IPS-NIHi7 (cell line): ENCODE measurements around the gene NT5C1A.
A peak's percentile ranks its signal among the peaks of the same experiment; 100 is the strongest.

Experiments used
- DNase-seq: peaks from one replicate; pipeline ENCODE4 v3.0.0; 2012; ENCODE audit warnings: mixed read lengths; ENCODE audit errors: extremely low spot score

The NT5C1A gene

DNA sequence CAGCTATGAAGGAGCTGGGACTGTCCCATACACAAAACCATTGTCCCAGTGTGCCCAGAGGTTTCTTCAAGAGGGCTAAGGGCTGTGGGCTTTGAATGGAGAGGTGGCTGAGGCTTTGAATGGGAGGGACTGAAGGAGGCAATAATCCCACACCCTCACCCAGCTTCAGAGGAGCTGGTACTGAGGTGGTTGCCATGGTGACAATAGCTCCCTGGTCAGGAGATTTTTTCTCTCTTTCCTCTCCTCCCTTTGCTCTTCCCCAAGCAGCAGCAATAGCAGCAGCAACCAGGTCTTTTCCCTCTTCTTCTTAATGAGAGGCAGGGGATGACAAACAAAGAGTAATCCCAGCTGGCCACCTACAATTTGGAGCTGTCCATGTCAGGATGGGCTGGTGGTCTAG is 17.7 kb upstream of the NT5C1A start:
- no peak for DNase-seq

- no peak for DNase-seq
These were observed 17.3 kb upstream of the NT5C1A start for GRCh38 chr1:39689214-39689613.

DNA sequence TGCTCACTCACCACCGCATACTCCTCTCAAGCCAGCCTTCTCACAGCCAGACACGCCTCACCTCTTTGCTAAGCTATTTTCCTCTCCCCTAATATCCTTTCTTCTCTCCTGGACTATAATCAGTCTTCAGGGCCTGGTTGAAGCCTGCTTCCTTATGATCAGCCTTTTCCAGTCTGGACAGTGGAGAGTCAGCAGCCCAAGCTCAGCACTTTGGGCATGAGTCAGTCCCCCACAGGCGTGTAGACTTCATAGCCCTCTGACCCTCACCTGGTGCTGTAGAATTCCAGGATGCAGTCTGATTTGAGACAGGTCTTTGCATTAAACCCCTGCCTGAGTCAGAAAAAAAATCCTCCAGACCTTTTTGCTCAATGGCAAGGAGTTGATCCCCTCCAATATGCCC is 16.8 kb upstream of the NT5C1A start:
- no peak for DNase-seq

DNA sequence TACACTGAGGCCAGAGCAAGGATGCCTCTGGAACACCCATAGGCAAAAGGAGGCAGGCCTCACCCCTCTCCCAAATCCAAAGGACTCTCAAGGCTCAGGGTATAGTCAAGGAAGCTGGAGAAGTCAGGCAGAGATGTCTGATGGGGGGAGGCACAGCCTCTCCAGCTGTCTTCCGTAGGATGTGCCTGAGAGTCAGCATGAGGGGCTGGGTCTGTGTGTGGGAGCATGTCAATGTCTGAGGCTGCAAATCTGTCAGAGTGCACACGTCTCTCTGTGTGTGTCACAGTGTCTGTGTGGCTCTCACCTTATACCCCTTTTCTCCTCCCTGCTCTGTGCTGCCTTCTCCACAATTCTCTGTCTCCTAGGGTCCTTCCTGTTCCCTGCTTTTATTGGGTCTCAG is 15.3 kb upstream of the NT5C1A start:
- DNase-seq, result no peak

DNA sequence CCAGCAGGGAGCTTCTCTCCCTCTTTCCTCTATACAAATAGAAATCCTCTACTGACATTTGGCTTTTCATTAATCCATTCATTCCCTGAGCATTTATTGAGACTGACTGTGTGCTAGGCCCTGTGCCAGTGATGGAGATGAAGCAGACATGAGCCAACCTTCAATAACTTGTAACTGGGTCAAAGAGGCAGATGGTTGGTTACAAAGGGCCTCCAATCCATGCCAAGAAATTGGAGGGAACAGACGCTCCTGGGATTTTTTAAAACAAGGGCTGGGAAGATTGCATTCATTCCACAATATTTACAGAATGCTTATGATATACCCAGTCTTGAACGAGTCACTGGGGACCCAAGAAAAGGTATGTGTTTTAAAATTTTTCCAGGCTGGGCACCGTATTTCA is 13.2 kb upstream of the NT5C1A start:
- DNase-seq, result no peak

DNA sequence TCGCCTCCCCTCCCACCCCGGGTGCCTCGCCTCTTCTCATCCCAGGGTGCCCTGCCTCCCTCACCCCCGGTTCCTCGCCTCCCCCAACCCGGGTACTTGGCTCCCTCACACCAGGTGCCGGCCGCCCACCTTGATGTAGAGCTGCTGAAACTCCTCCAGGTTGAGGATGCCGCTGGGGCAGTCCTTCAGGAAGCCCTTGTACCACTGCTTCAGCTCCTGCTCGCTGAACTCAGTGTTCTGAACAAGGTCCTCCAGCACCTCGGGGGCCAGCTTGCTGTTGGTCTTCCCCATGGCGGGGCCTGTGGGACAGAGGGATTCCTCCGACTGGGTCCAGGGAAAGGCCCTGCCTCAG is 12.4 kb upstream of the NT5C1A start:
- no peak for DNase-seq

DNA sequence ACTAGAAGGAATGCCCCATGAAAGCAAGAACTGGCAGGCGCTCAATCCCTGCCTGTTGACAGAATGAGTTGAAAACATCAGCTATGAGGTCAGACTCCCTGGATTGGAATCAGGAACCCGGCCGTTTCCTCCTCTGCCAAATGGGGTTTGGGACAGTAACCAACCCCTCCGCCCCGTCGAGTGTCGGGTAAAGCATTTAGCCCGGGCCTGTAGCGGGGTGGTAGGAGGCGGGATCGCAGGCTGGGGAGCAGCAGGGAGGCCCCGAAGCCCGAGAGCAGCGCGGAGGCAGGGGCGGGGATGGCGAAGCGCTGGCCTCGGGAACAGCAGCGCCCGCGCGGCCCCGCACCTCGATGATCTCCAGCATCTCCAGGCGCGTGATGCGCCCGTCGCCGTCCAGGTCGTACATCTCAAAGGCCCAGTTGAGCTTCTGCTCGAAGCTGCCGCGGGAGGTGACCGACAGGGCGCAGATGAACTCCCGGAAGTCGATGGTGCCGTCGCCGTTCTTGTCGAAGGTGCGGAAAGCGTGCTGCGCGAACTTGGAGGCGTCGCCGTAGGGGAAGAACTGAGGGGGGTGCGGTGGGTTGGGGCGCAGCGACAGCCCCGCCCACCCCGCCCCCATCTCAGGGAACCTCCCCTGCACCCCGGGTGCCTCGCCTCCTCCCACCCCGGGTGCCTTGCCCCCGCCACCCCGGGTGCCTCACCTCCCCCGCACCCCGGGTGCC is 11.8 kb upstream of the NT5C1A start:
- no peak for DNase-seq

DNA sequence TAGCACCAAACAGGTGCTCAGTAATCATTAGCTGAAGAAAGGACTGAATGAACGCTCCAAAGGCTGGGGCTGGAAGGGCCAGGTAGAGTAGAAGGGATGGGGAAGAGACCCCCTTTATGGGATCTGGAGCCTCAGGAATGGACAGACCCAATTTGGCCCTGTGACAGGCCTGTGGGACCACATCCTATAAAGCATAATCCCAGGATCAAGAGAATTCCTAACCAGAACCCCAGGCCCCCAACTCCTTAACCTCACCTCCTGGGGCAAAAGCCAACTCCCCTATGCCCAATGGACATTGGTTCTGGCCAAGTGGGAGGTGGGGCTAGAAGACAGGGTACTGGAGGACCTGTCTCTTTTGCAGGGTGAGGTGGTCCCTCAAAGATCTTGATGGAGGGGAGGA is 10.1 kb upstream of the NT5C1A start:
- DNase-seq, result no peak

GRCh38 chr1:39681294-39681693 is 9.4 kb upstream of the NT5C1A start:
- no peak for DNase-seq

GRCh38 chr1:39680751-39681150 is 8.8 kb upstream of the NT5C1A start:
- no peak for DNase-seq

DNA sequence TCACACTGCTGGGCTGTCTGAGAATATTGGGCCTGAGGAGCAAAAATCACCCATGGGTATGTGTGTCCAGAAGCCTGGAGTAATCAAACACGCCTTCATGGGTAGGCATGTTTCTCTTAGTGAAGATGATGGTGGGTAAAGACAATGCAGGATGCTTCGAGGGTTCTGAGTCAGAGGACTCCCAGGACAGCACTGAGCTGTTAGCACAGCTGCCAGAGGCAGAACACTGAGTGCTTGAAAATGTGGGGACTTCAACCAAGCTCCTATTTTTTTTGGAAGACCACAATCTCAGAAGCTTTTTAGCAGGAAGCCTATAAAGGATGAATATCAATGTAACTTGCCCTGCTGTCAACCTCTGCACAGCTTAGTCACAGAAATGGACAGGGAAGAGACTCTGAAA is 7.9 kb upstream of the NT5C1A start:
- DNase-seq, result no peak

GRCh38 chr1:39678889-39679288 is 7.0 kb upstream of the NT5C1A start:
- DNase-seq, result no peak

- no peak for DNase-seq
These were observed 5.7 kb upstream of the NT5C1A start for GRCh38 chr1:39677645-39678044.

GRCh38 chr1:39676948-39677548 is 5.1 kb upstream of the NT5C1A start:
- DNase-seq, result no peak

- DNase-seq, result no peak
These were observed 3.3 kb upstream of the NT5C1A start for GRCh38 chr1:39675220-39675619.

GRCh38 chr1:39673215-39673614 is 1.3 kb upstream of the NT5C1A start:
- no peak for DNase-seq

DNA sequence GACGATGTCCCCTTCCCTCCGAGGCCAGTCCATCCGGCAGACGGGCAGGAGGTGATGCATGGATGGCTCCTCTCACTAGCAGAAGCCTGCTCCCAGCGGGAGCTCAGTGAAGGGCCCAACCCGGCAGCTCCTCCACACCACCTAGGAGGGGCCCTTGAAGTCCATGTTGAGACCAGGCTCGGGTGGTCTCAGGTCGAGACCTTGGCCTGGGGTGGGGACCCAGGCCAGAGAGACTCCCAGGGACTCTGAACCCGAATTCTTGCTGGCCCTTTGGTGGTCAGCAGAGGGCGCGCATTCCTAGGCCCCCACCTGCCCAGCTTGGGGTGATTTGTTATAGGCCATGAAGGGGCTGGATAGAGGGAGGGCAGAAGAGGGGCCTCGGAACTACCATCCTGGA is 642 bp upstream of the NT5C1A start:
- peak; percentile 75 for DNase-seq

GRCh38 chr1:39671433-39671792 is 494 bp downstream of the NT5C1A start:
- peak; percentile 26 for DNase-seq

- no peak for DNase-seq
These were observed 1.2 kb downstream of the NT5C1A start for GRCh38 chr1:39670689-39671088.

DNA sequence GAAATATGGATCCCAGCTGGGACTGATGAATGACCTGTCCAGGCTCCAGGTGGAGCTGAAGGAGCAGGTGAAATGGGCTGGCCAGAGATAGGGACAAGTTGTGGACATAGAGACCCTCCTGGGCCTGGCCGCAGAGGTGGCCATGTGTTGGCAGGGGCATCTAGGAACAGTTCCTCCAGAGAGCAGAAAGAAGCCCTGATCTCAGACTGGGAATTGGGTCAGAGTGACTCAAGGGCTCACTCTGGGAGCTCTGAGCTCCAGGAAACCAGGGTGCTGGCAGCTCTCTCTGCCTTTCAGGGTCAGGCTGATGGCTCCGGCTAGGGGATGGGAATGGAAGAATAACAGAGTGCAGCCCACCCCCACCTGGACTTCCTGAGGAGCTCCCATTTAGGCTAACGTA is 3.0 kb downstream of the NT5C1A start:
- no peak for DNase-seq

DNA sequence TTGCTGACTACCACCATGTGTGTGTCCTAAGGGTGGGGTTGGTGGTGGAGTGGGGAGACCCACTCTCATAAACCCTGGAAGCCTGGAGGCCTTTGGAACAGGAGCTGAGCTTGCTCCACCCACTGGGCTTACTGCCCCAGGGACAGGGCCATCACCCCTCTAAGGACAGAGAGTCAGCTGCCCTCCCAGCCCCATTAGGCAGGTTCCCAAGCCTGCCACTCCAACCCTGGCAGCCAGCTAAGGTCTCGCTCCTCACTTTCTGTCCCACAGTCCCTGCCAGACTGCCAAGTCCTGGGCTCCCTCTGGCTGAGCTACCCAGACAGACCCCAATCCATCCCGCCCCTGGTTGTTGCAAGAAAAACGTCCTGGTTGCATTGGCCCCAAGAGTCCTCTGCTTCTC is 3.8 kb downstream of the NT5C1A start:
- no peak for DNase-seq

- DNase-seq, result no peak
These were observed 5.1 kb downstream of the NT5C1A start for GRCh38 chr1:39666772-39667171.

DNA sequence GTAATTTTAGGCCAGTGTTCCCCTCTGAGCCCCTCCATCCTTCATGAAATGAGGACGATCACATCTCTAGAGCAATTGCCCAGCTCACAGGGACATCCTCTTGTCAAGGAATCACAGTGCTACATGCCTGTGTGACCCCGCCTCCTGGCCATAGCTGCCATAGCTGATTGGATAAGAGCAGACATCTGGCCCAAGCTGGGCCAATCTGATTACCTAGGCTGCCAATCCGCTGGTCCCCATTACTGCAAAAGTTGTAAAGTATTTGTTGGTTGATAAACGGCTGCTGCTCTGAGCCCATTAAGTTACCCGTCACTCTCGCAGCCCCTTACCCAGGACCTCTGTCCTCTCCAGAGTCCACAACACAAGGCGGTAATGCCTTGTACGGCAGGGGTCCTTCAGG is 8.3 kb downstream of the NT5C1A start:
- DNase-seq, result peak; percentile 24

DNA sequence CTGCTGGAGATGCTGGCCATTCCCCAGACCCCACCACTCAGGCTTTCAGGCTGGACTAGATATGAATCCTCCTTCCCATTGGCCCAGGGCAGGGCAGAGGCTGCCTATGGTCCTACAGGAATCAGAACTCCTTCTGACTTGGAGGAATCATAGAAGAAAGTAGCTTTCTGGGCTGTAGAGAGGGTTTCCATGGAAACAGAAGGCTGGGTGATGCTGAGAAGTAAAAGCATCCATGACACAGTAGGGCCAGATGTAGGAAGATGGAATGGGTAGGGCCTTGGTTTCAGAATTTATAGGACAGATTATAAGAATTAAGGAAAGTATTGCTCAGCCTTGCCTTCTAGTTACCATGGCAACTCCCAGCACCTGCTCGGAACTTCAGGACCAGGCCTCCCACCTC is 9.0 kb downstream of the NT5C1A start:
- no peak for DNase-seq
